ENCODE results near the gene PTGES2.

PTGES2 gene

GRCh38 chr9:128127568-128127989, at the start of gene PTGES2:
Gene PTGES2 (minus strand): TSS chr9:128127729. CDS start chr9:128127717, 12 bp downstream.
- DNase-seq: peak; percentile 85

GRCh38 chr9:128175726-128176125, 48.2 kb upstream of the PTGES2 start:
- DNase-seq: no peak

GRCh38 chr9:128175102-128175563, 47.6 kb upstream of the PTGES2 start:
- no peak for DNase-seq

- DNase-seq: no peak
Observed at GRCh38 chr9:128174062-128174461, 46.5 kb upstream of the PTGES2 start.

- DNase-seq: no peak
Observed at GRCh38 chr9:128169925-128170324, 42.4 kb upstream of the PTGES2 start.

- no peak for DNase-seq
Observed at GRCh38 chr9:128169492-128169891, 42.0 kb upstream of the PTGES2 start.

- DNase-seq: no peak
Observed at GRCh38 chr9:128168731-128169308, 41.3 kb upstream of the PTGES2 start.

GRCh38 chr9:128167209-128167608, 39.7 kb upstream of the PTGES2 start:
- DNase-seq: no peak

- no peak for DNase-seq
Observed at GRCh38 chr9:128166169-128166568, 38.6 kb upstream of the PTGES2 start.

GRCh38 chr9:128164307-128164885, 36.9 kb upstream of the PTGES2 start:
- no peak for DNase-seq

- no peak for DNase-seq
Observed at GRCh38 chr9:128163523-128164306, 36.2 kb upstream of the PTGES2 start.

GRCh38 chr9:128163027-128163515, 35.5 kb upstream of the PTGES2 start:
- DNase-seq: no peak

- DNase-seq: no peak
Observed at GRCh38 chr9:128162215-128163026, 34.9 kb upstream of the PTGES2 start.

GRCh38 chr9:128161215-128161902, 33.8 kb upstream of the PTGES2 start:
- no peak for DNase-seq

- DNase-seq: peak; percentile 65
Observed at GRCh38 chr9:128160603-128160987, 33.1 kb upstream of the PTGES2 start.

- DNase-seq: peak; percentile 94
Observed at GRCh38 chr9:128159784-128160602, 32.5 kb upstream of the PTGES2 start, which contains the start of gene BBLN. Gene BBLN (plus strand): TSS chr9:128160265. CDS start chr9:128160408, 143 bp downstream.

- DNase-seq: peak; percentile 49
Observed at GRCh38 chr9:128159522-128159783, 31.9 kb upstream of the PTGES2 start.

GRCh38 chr9:128155736-128156500, 28.4 kb upstream of the PTGES2 start:
- DNase-seq: no peak

- no peak for DNase-seq
Observed at GRCh38 chr9:128153947-128154695, 26.6 kb upstream of the PTGES2 start.
